Gastrocnemius medialis (tissue), 4 donors: Measurements from ENCODE around the gene CKB.

ENCODE experiments used
- CTCF ChIP-seq, 5 experiments: fragments of 450-650 bp in 3 of 5; fragments of 200-600 bp in 2 of 5; sonication (generic) in 2 of 5; IDR thresholded peaks in 4 of 5; conservative IDR thresholded peaks in 1 of 5; 1 replicate in 4 of 5; 2 replicates in 1 of 5; pipeline ENCODE4 v1.5.1; 2016 to 2019; ENCODE audit warnings: antibody characterized with exemption in 5 of 5, mild to moderate bottlenecking in 3 of 5, moderate library complexity in 3 of 5
- POLR2A ChIP-seq, 2 donors: fragments of 450-650 bp; IDR thresholded peaks; one replicate each; pipeline ENCODE4 v1.6.1; 2017; ENCODE audit warnings: antibody characterized with exemption in 2 of 2, mild to moderate bottlenecking in 2 of 2, moderate library complexity in 2 of 2

GRCh38 chr14:103489621-103490020, 33.0 kb downstream of the CKB start:
- no peak for TF ChIP-seq CTCF (IDR thresholded peaks at IDR 0.05 in 4 of 5, conservative IDR thresholded peaks at IDR 0.05 in 1 of 5)
- no peak for TF ChIP-seq POLR2A (IDR thresholded peaks at IDR 0.05)
